H1 (cell line): ENCODE data around the gene SYNGR4. TPM values are rescaled to one million over a fixed set of nuclear protein-coding genes. Genes with fewer than 3 reads are reported as not detected.
A peak's percentile ranks its signal among the peaks of the same experiment; 100 is the strongest.

Source experiments
- ATF3 ChIP-seq: IDR thresholded peaks from 2 replicates; pipeline ENCODE4 v1.6.1; 2011; ENCODE audit warnings: low read depth, mild to moderate bottlenecking, low read length; ENCODE audit not compliant: insufficient read depth
- CHD1 ChIP-seq: IDR thresholded peaks from 2 replicates; pipeline ENCODE4 v1.6.1; 2012; ENCODE audit warnings: low read depth, low read length, improper control_type of control experiment
- CREB1 ChIP-seq: IDR thresholded peaks from 2 replicates; pipeline ENCODE4 v1.6.1; 2012; ENCODE audit warnings: inconsistent platforms
- KDM1A ChIP-seq: fragments of 200-600, 300-600 bp; sonication (generic); IDR thresholded peaks from 2 replicates; pipeline ENCODE4 v1.7.1; 2016; ENCODE audit warnings: mild to moderate bottlenecking, low read length, borderline replicate concordance
- SAP30 ChIP-seq: fragments of 300-600 bp; sonication (generic); IDR thresholded peaks from 2 replicates; pipeline ENCODE4 v1.7.1; 2012; ENCODE audit warnings: low read length, moderate library complexity, mild to moderate bottlenecking, inconsistent platforms; ENCODE audit not compliant: insufficient read depth, insufficient replicate concordance
- SIRT6 ChIP-seq: IDR thresholded peaks from one replicate; pipeline ENCODE4 v1.7.1; 2012; ENCODE audit warnings: low read length, inconsistent platforms
- TAF7 ChIP-seq: optimal IDR thresholded peaks from 2 replicates; pipeline ENCODE3; 2011; ENCODE audit warnings: low read depth, mild to moderate bottlenecking, inconsistent platforms, low read length, moderate library complexity, borderline replicate concordance
- polyA plus RNA-seq, 7 experiments: library from polyadenylated mRNA; depleted of rRNA in 3 of 7; stranded (reverse) in 5 of 7; unstranded in 2 of 7; fragments of >200 nt in 5 of 7; fragments of 200-250 nt in 2 of 7; gene quantifications; 1 replicate in 5 of 7; 2 replicates in 1 of 7; 4 replicates in 1 of 7; pipeline versions ENCODE4 v1.2.1 to v1.2.3, GENCODE V29; 2011 to 2013; ENCODE audit warnings: missing spikeins in 2 of 7, mixed read lengths in 2 of 7
- total RNA-seq: library from RNA; stranded (reverse); fragmentation: NEBNext Ultra II Directional; extraction: Animal tissue kit (Norgen Biotek cat#: 25700); gene quantifications from 2 replicates; pipeline ENCODE4 v1.2.1, GENCODE V29; 2021
- TF ChIP-seq, protein P1 (sequence below): fragments of 300-600 bp; sonication (generic); IDR thresholded peaks from 2 replicates; pipeline ENCODE4 v1.7.1; 2012; ENCODE audit warnings: low read length, moderate library complexity, mild to moderate bottlenecking, inconsistent platforms; ENCODE audit not compliant: insufficient replicate concordance
- TF ChIP-seq, protein P2 (sequence below): IDR thresholded peaks from 2 replicates; pipeline ENCODE4 v1.6.1; 2012; ENCODE audit warnings: inconsistent platforms

SYNGR4 gene
- total and polyA plus RNA-seq, 2 of the 8 experiments (the other 6 are each of a cell fraction or from before 2014, with no cell fraction given), result 0.41 TPM; not detected in 1

DNA sequence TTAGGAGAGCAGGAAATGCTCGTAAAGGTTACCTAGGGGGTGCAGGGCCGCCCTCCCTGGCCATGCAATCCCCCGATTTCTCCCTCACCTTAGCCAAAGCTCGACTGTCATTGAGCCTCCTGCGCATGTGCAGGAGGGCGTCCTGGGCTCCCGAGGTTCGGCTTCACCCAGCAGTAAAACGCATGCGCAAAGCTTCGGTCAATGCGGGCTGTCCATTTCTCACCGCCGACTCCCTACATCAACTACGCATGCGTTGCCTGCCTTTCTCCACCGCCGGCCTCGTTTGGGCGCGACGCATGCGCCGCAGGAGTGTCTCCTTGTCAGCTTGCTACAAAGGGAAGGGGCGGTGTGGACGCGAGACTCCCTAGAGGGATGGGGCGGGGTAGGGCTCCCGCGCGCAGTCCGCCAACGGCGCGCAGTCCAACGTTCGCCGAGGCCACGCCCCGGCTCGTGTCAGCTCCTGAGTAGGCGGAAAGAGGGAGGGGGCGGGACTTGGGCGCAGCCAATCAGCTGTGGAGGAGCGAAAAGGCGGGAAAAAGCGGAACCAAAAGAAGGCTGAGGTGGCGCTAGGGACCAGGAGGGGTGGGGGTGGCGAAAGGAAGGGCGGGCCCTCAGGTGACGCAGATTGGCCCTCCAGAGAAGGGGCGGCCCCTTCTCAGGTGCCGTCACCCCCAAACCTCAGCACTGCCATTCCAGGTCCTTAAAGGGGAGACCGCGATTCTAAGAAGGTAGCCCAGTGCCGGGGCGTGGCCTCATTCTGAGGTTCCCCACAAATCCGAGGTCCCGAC is at the start of gene SYNGR4, which contains the start of gene TMEM143 (continued):
- TF ChIP-seq SAP30 (no peak), TAF7 (no peak), KDM1A (no peak), CREB1 (peak; percentile 76), CHD1 (no peak), SIRT6 (no peak), ATF3 (peak; percentile 34; the same call in 1 of the 2 replicates)
- TF ChIP-seq, protein P1, sequence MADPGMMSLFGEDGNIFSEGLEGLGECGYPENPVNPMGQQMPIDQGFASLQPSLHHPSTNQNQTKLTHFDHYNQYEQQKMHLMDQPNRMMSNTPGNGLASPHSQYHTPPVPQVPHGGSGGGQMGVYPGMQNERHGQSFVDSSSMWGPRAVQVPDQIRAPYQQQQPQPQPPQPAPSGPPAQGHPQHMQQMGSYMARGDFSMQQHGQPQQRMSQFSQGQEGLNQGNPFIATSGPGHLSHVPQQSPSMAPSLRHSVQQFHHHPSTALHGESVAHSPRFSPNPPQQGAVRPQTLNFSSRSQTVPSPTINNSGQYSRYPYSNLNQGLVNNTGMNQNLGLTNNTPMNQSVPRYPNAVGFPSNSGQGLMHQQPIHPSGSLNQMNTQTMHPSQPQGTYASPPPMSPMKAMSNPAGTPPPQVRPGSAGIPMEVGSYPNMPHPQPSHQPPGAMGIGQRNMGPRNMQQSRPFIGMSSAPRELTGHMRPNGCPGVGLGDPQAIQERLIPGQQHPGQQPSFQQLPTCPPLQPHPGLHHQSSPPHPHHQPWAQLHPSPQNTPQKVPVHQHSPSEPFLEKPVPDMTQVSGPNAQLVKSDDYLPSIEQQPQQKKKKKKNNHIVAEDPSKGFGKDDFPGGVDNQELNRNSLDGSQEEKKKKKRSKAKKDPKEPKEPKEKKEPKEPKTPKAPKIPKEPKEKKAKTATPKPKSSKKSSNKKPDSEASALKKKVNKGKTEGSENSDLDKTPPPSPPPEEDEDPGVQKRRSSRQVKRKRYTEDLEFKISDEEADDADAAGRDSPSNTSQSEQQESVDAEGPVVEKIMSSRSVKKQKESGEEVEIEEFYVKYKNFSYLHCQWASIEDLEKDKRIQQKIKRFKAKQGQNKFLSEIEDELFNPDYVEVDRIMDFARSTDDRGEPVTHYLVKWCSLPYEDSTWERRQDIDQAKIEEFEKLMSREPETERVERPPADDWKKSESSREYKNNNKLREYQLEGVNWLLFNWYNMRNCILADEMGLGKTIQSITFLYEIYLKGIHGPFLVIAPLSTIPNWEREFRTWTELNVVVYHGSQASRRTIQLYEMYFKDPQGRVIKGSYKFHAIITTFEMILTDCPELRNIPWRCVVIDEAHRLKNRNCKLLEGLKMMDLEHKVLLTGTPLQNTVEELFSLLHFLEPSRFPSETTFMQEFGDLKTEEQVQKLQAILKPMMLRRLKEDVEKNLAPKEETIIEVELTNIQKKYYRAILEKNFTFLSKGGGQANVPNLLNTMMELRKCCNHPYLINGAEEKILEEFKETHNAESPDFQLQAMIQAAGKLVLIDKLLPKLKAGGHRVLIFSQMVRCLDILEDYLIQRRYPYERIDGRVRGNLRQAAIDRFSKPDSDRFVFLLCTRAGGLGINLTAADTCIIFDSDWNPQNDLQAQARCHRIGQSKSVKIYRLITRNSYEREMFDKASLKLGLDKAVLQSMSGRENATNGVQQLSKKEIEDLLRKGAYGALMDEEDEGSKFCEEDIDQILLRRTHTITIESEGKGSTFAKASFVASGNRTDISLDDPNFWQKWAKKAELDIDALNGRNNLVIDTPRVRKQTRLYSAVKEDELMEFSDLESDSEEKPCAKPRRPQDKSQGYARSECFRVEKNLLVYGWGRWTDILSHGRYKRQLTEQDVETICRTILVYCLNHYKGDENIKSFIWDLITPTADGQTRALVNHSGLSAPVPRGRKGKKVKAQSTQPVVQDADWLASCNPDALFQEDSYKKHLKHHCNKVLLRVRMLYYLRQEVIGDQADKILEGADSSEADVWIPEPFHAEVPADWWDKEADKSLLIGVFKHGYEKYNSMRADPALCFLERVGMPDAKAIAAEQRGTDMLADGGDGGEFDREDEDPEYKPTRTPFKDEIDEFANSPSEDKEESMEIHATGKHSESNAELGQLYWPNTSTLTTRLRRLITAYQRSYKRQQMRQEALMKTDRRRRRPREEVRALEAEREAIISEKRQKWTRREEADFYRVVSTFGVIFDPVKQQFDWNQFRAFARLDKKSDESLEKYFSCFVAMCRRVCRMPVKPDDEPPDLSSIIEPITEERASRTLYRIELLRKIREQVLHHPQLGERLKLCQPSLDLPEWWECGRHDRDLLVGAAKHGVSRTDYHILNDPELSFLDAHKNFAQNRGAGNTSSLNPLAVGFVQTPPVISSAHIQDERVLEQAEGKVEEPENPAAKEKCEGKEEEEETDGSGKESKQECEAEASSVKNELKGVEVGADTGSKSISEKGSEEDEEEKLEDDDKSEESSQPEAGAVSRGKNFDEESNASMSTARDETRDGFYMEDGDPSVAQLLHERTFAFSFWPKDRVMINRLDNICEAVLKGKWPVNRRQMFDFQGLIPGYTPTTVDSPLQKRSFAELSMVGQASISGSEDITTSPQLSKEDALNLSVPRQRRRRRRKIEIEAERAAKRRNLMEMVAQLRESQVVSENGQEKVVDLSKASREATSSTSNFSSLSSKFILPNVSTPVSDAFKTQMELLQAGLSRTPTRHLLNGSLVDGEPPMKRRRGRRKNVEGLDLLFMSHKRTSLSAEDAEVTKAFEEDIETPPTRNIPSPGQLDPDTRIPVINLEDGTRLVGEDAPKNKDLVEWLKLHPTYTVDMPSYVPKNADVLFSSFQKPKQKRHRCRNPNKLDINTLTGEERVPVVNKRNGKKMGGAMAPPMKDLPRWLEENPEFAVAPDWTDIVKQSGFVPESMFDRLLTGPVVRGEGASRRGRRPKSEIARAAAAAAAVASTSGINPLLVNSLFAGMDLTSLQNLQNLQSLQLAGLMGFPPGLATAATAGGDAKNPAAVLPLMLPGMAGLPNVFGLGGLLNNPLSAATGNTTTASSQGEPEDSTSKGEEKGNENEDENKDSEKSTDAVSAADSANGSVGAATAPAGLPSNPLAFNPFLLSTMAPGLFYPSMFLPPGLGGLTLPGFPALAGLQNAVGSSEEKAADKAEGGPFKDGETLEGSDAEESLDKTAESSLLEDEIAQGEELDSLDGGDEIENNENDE, result no peak
- TF ChIP-seq, protein P2, sequence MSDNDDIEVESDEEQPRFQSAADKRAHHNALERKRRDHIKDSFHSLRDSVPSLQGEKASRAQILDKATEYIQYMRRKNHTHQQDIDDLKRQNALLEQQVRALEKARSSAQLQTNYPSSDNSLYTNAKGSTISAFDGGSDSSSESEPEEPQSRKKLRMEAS, result peak; percentile 90
